HCT116 (cell line): ENCODE results near the gene IFI16. TPM values are rescaled to one million over a fixed set of nuclear protein-coding genes. Genes with fewer than 3 reads are reported as not detected.

Source experiments
- ATAC-seq: fragments of 200-7000 bp; cut with Tn5 transposase; 2 replicates; pipeline ENCODE4 v1.9.1; 2020; ENCODE audit warnings: mild to moderate bottlenecking, moderate library complexity
- BruUV-seq: library from RNA; stranded (reverse); fragments of 400-500 nt; replicated peaks from 2 replicates; lab custom pipeline; 2021; lab: Mats Ljungman, UMichigan
- CTCF ChIA-PET: fragments of 300-600 bp; sonication (Branson Sonifier 250); formaldehyde crosslinking; loops from one replicate; lab custom pipeline; 2021; ENCODE audit warnings: antibody characterized with exemption; lab: Charles Lee
- POLR2A ChIA-PET: fragments of 300-600, 350-600 bp; sonication (Branson Sonifier 250); formaldehyde crosslinking; loops from one replicate; lab custom pipeline; 2021; ENCODE audit warnings: antibody characterized with exemption; lab: Charles Lee
- RAD21 ChIA-PET, 2 experiments: fragments of 300-600 bp; sonication (Branson Sonifier 250); formaldehyde crosslinking; loops; one replicate each; lab custom pipeline; 2023; ENCODE audit warnings: low total read pairs in 2 of 2; ENCODE audit not compliant: uncharacterized antibody in 2 of 2, unreplicated experiment in 2 of 2, low non-redundant PET in 1 of 2; lab: Charles Lee
- DNase-seq: peaks from one replicate; pipeline ENCODE4 v3.0.0-alpha.2; 2010; ENCODE audit warnings: low read depth, low spot score
- H2AFZ ChIP-seq: fragments of 200-600 bp; shearing (Covaris generic), sonication (generic); 2 replicates; pipeline ENCODE4 v1.6.1; 2017; ENCODE audit warnings: low read depth, mixed run types, mixed read lengths, antibody characterized with exemption, low read length; ENCODE audit not compliant: poor library complexity, severe bottlenecking
- H3K27ac ChIP-seq: 2 replicates; pipeline ENCODE4 v1.5.1; 2012; ENCODE audit warnings: low read depth, low read length
- H3K27me3 ChIP-seq: fragments of 200-600 bp; sonication (generic); 2 replicates; pipeline ENCODE4 v1.6.1; 2016; ENCODE audit warnings: mixed run types, low read length, mixed read lengths; ENCODE audit not compliant: insufficient read depth
- H3K36me3 ChIP-seq, 2 experiments: fragments of 200-500 bp in 1 of 2; fragments of 200-600 bp in 1 of 2; sonication (Bioruptor generic) in 1 of 2; sonication (generic) in 1 of 2; 2 replicates each; pipeline versions ENCODE4 v1.5.1 to v1.6.1; 2014 to 2016; ENCODE audit warnings: low read length in 2 of 2, inconsistent platforms in 1 of 2, mixed read lengths in 1 of 2, mixed run types in 1 of 2; ENCODE audit not compliant: insufficient read depth in 2 of 2, control insufficient read depth in 1 of 2
- H3K4me1 ChIP-seq, 2 experiments: fragments of 200-600 bp in 1 of 2; sonication (generic) in 1 of 2; 2 replicates each; pipeline versions ENCODE4 v1.5.1 to v1.6.1; 2012 to 2017; ENCODE audit warnings: low read length in 2 of 2, inconsistent platforms in 1 of 2, mild to moderate bottlenecking in 1 of 2, mixed read lengths in 1 of 2, mixed run types in 1 of 2, moderate library complexity in 1 of 2; ENCODE audit not compliant: insufficient read depth in 2 of 2, control insufficient read depth in 1 of 2
- H3K4me2 ChIP-seq: fragments of 200-600 bp; sonication (generic); 2 replicates; pipeline ENCODE4 v1.6.1; 2017; ENCODE audit warnings: mixed run types, low read length, mixed read lengths
- H3K4me3 ChIP-seq, 2 experiments: fragments of 200-600 bp in 1 of 2; sonication (generic) in 1 of 2; replicated peaks in 1 of 2; 2 replicates each; pipeline ENCODE4 v1.5.1; 2011 to 2016; ENCODE audit warnings: low read length in 2 of 2, control low read depth in 1 of 2, low read depth in 1 of 2, mild to moderate bottlenecking in 1 of 2, mixed read lengths in 1 of 2, mixed run types in 1 of 2
- H3K79me2 ChIP-seq: fragments of 200-600 bp; sonication (generic); 2 replicates; pipeline ENCODE4 v1.6.1; 2017; ENCODE audit warnings: mild to moderate bottlenecking, mixed run types, low read length, moderate library complexity, mixed read lengths; ENCODE audit not compliant: insufficient read depth
- H3K9ac ChIP-seq: fragments of 200-600 bp; sonication (generic); 2 replicates; pipeline ENCODE4 v1.6.1; 2016; ENCODE audit warnings: low read length, mixed read lengths
- H3K9me2 ChIP-seq: fragments of 200-600 bp; sonication (generic), shearing (Covaris generic); 2 replicates; pipeline ENCODE4 v1.6.1; 2017; ENCODE audit warnings: mixed run types, mild to moderate bottlenecking, moderate library complexity; ENCODE audit not compliant: insufficient read depth
- H3K9me3 ChIP-seq, 2 experiments: fragments of 200-500 bp in 1 of 2; fragments of 200-600 bp in 1 of 2; sonication (Bioruptor generic) in 1 of 2; sonication (generic) in 1 of 2; 2 replicates each; pipeline ENCODE4 v1.6.1; 2014 to 2017; ENCODE audit warnings: low read length in 2 of 2, mixed read lengths in 2 of 2, inconsistent platforms in 1 of 2, low read depth in 1 of 2, mild to moderate bottlenecking in 1 of 2, mixed run types in 1 of 2, moderate library complexity in 1 of 2; ENCODE audit not compliant: control insufficient read depth in 1 of 2, insufficient read depth in 1 of 2
- H4K20me1 ChIP-seq: fragments of 200-600 bp; sonication (generic), shearing (Covaris generic); 2 replicates; pipeline ENCODE4 v1.6.1; 2017; ENCODE audit warnings: mixed run types, mild to moderate bottlenecking, moderate library complexity; ENCODE audit not compliant: insufficient read depth
- ELF1 ChIP-seq: IDR thresholded peaks from 2 replicates; pipeline ENCODE4 v1.6.1; 2012; ENCODE audit warnings: low read depth, borderline replicate concordance
- EZH2 ChIP-seq: fragments of 200-600 bp; sonication (generic); IDR thresholded peaks from 2 replicates; pipeline ENCODE4 v1.6.1; 2017; ENCODE audit warnings: antibody characterized with exemption, mixed run types
- EZH2phosphoT487 ChIP-seq: fragments of 200-600 bp; IDR thresholded peaks from 2 replicates; pipeline ENCODE4 v1.6.1; 2018; ENCODE audit warnings: antibody characterized with exemption, borderline replicate concordance
- FOSL1 ChIP-seq: IDR thresholded peaks from 2 replicates; pipeline ENCODE4 v1.6.1; 2012; ENCODE audit warnings: low read depth
- POLR2A ChIP-seq: IDR thresholded peaks from 2 replicates; pipeline ENCODE4 v1.7.0; 2011; ENCODE audit warnings: borderline replicate concordance; ENCODE audit not compliant: insufficient read depth, insufficient read length; ENCODE audit errors: extremely low read depth
- POLR2AphosphoS5 ChIP-seq: IDR thresholded peaks from 2 replicates; pipeline ENCODE4 v1.6.1; 2011; ENCODE audit warnings: mild to moderate bottlenecking, low read depth, low read length, moderate library complexity
- RAD21 ChIP-seq: IDR thresholded peaks from 2 replicates; pipeline ENCODE4 v1.6.1; 2012; ENCODE audit warnings: low read depth, mild to moderate bottlenecking
- SP1 ChIP-seq: IDR thresholded peaks from 2 replicates; pipeline ENCODE4 v1.6.1; 2012; ENCODE audit warnings: low read depth
- SRF ChIP-seq: IDR thresholded peaks from 2 replicates; pipeline ENCODE4 v1.6.1; 2012; ENCODE audit warnings: low read depth
- TCF7L2 ChIP-seq: IDR thresholded peaks from 2 replicates; pipeline ENCODE4 v1.7.0; 2011; ENCODE audit warnings: borderline replicate concordance, inconsistent platforms; ENCODE audit not compliant: insufficient read depth, insufficient read length; ENCODE audit errors: extremely low read depth
- ZNF274 ChIP-seq: fragments of 200-500 bp; sonication (Bioruptor generic); IDR thresholded peaks from 2 replicates; pipeline ENCODE4 v1.6.1; 2014; ENCODE audit warnings: mild to moderate bottlenecking, low read depth, low read length, inconsistent platforms
- intact Hi-C: fragments of 100-400 bp; cut with micrococcal nuclease; formaldehyde crosslinking; loops from 2 replicates; pipeline ENCODE4 v1.10.0; 2022
- total RNA-seq: library from RNA; stranded (reverse); gene quantifications from one replicate; pipeline ENCODE4 v1.2.1, GENCODE V29; 2021; ENCODE audit not compliant: unreplicated experiment
- TF ChIP-seq, protein P1 (sequence below), 3 experiments: fragments of 200-600 bp in 1 of 3; sonication (generic) in 1 of 3; IDR thresholded peaks in 2 of 3; conservative IDR thresholded peaks in 1 of 3; 2 replicates each; pipeline ENCODE4 v1.5.1; 2012 to 2017; ENCODE audit warnings: low read depth in 2 of 3, low read length in 2 of 3, antibody characterized with exemption in 1 of 3, borderline replicate concordance in 1 of 3, control low read depth in 1 of 3, mild to moderate bottlenecking in 1 of 3, mixed read lengths in 1 of 3, mixed run types in 1 of 3, moderate library complexity in 1 of 3; ENCODE audit not compliant: insufficient read depth in 1 of 3
- TF ChIP-seq, protein P2 (sequence below): IDR thresholded peaks from 2 replicates; pipeline ENCODE4 v1.6.1; 2012

Gene IFI16
- total RNA-seq, 1 experiment from 2014 or later, result 1.6 TPM

DNA sequence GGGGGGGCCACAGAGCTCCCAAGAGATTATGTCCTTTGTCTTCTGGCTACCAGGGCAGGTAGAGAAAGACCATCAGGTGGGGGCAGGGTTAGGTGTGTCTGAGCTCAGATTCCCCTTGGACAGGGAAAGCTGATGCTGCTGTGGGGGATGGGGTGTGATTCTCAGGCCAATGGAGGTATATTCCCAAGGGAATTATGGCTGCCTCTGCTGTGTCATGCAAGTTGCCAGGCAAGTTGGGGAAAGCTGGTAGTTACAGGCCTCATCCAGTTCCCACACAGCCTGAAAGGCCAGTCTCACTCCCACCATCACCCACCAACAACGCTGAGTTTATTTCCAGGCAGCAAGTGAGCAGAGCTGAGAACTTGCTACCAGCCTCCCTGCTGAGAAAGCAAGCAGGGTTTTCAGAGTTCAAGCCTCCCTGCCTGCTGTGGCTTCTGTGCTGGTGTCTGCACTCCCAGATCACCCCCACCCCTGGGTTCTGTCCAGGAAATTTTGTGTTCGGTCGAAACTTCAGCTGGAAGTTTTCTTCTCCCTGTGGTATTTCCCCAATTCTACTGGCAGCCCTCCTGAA, 21.3 kb downstream of the IFI16 start:
- no peak for TF ChIP-seq SP1
- TF ChIP-seq RAD21, result no peak
- no peak for TF ChIP-seq FOSL1
- no peak for TF ChIP-seq POLR2A
- no peak for TF ChIP-seq SRF
- TF ChIP-seq, protein P1, sequence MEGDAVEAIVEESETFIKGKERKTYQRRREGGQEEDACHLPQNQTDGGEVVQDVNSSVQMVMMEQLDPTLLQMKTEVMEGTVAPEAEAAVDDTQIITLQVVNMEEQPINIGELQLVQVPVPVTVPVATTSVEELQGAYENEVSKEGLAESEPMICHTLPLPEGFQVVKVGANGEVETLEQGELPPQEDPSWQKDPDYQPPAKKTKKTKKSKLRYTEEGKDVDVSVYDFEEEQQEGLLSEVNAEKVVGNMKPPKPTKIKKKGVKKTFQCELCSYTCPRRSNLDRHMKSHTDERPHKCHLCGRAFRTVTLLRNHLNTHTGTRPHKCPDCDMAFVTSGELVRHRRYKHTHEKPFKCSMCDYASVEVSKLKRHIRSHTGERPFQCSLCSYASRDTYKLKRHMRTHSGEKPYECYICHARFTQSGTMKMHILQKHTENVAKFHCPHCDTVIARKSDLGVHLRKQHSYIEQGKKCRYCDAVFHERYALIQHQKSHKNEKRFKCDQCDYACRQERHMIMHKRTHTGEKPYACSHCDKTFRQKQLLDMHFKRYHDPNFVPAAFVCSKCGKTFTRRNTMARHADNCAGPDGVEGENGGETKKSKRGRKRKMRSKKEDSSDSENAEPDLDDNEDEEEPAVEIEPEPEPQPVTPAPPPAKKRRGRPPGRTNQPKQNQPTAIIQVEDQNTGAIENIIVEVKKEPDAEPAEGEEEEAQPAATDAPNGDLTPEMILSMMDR (IDR thresholded peaks at IDR 0.05 in 2 of 3, conservative IDR thresholded peaks at IDR 0.05 in 1 of 3; ENCODE audit: borderline replicate concordance in 1 of 3, insufficient read depth in 1 of 3, low read depth in 2 of 3, low read length in 2 of 3), result no peak
- no peak for TF ChIP-seq ZNF274
- TF ChIP-seq TCF7L2, result no peak
- no peak for TF ChIP-seq EZH2
- TF ChIP-seq EZH2phosphoT487, result no peak
- no peak for TF ChIP-seq ELF1
- no peak for TF ChIP-seq POLR2AphosphoS5
- TF ChIP-seq, protein P2, sequence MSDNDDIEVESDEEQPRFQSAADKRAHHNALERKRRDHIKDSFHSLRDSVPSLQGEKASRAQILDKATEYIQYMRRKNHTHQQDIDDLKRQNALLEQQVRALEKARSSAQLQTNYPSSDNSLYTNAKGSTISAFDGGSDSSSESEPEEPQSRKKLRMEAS, result no peak
- H3K27me3 ChIP-seq, result peaks cover 18% of the 10 kb centered on the region; the same call in 1 of the 2 replicates
- ChIA-PET RAD21 (no interaction called here), CTCF (no interaction called here), POLR2A (no interaction called here)
- H3K27ac ChIP-seq, result no peak overlapping the region
- no peak for ATAC-seq
- H3K9me3 ChIP-seq, result no peaks in the 10 kb centered on the region
- H3K4me3 ChIP-seq, result no peak overlapping the region
- H2AFZ ChIP-seq, result no peak overlapping the region
- H3K36me3 ChIP-seq, result no peaks in the 10 kb centered on the region
- H3K79me2 ChIP-seq, result no peaks in the 10 kb centered on the region
- H4K20me1 ChIP-seq, result no peaks in the 10 kb centered on the region
- no TSS peak for BruUV-seq
- intact Hi-C loops, result no loop called here
- no peaks in the 10 kb centered on the region for H3K9me2 ChIP-seq
- H3K9ac ChIP-seq, result no peak overlapping the region
- no peak for DNase-seq
- H3K4me1 ChIP-seq, result no peaks in the 10 kb centered on the region
- H3K4me2 ChIP-seq, result no peak overlapping the region
